A673 (cell line): ENCODE measurements around the gene BSDC1.

ENCODE experiments used
- CTCF ChIP-seq: fragments of 300-800, 200-600 bp; sonication (generic); conservative IDR thresholded peaks from 2 replicates; pipeline ENCODE4 v1.5.1; 2017; ENCODE audit warnings: low read depth, mild to moderate bottlenecking, antibody characterized with exemption, low read length, moderate library complexity, mixed read lengths
- EZH2 ChIP-seq: fragments of 200-600 bp; sonication (generic); IDR thresholded peaks from 2 replicates; pipeline ENCODE4 v1.6.1; 2017; ENCODE audit warnings: borderline replicate concordance, low read depth, mild to moderate bottlenecking, mixed read lengths, antibody characterized with exemption, low read length; ENCODE audit not compliant: poor library complexity, severe bottlenecking

- TF ChIP-seq EZH2 (no peak), CTCF (no peak)
Observed at GRCh38 chr1:32321712-32322291, 72.4 kb downstream of the BSDC1 start.
